Measurements from ENCODE around the gene SCAI.
A peak's percentile ranks its signal among the peaks of the same experiment; 100 is the strongest.

SCAI gene

GRCh38 chr9:124911766-124912165 lies 231.6 kb downstream of the SCAI start:
- DNase-seq (ENCODE audit: extremely low read depth, low read depth) = no peak

GRCh38 chr9:124908098-124908497 lies 235.2 kb downstream of the SCAI start:
- DNase-seq (ENCODE audit: extremely low read depth, low read depth) = no peak
- no peak overlapping the region for H3K4me3 ChIP-seq (replicated peaks; ENCODE audit: low read depth, low read length)
- TF ChIP-seq CTCF (IDR thresholded peaks at IDR 0.05; ENCODE audit: low read depth, low read length, missing control alignments) = no peak

More at GRCh38 chr9:124911766-124912165, 231.6 kb downstream of the SCAI start:
- no peak overlapping the region for H3K4me3 ChIP-seq (replicated peaks; ENCODE audit: low read depth, low read length)
- TF ChIP-seq CTCF (IDR thresholded peaks at IDR 0.05; ENCODE audit: low read depth, low read length, missing control alignments) = no peak

GRCh38 chr9:124906966-124907365 lies 236.4 kb downstream of the SCAI start:
- TF ChIP-seq CTCF (IDR thresholded peaks at IDR 0.05; ENCODE audit: low read depth, low read length, missing control alignments) = no peak
- no peak for DNase-seq (ENCODE audit: extremely low read depth, low read depth)
- no peak overlapping the region for H3K4me3 ChIP-seq (replicated peaks; ENCODE audit: low read depth, low read length)

GRCh38 chr9:124899845-124900244 lies 243.5 kb downstream of the SCAI start:
- H3K4me3 ChIP-seq (replicated peaks; ENCODE audit: low read depth, low read length) = no peak overlapping the region
- TF ChIP-seq CTCF (IDR thresholded peaks at IDR 0.05; ENCODE audit: low read depth, low read length, missing control alignments) = no peak
- DNase-seq (ENCODE audit: extremely low read depth, low read depth) = no peak

GRCh38 chr9:124897570-124898460 lies 245.5 kb downstream of the SCAI start:
- TF ChIP-seq CTCF (IDR thresholded peaks at IDR 0.05; ENCODE audit: low read depth, low read length, missing control alignments) = no peak
- H3K4me3 ChIP-seq (replicated peaks; ENCODE audit: low read depth, low read length) = no peak overlapping the region
- DNase-seq (ENCODE audit: extremely low read depth, low read depth) = no peak

GRCh38 chr9:124894741-124895170 lies 248.6 kb downstream of the SCAI start:
- no peak overlapping the region for H3K4me3 ChIP-seq (replicated peaks; ENCODE audit: low read depth, low read length)
- DNase-seq (ENCODE audit: extremely low read depth, low read depth) = peak; percentile 14
- peak; percentile 56 for TF ChIP-seq CTCF (IDR thresholded peaks at IDR 0.05; ENCODE audit: low read depth, low read length, missing control alignments)

All from HFF-Myc (cell line).